GM21515 (cell line): ENCODE results near the gene QSOX2.

Experiments
- ATAC-seq: cut with Tn5 transposase; IDR thresholded peaks from one replicate; pipeline ENCODE4 v1.9.1; 2021; ENCODE audit not compliant: unreplicated experiment

The QSOX2 gene

GRCh38 chr9:136225748-136226679 lies 19.6 kb downstream of the QSOX2 start:
- peak; percentile 63 for ATAC-seq

- ATAC-seq: peak; percentile 37
Measured at GRCh38 chr9:136225366-136225747, 20.3 kb downstream of the QSOX2 start.

GRCh38 chr9:136223871-136224640 lies 21.6 kb downstream of the QSOX2 start:
- no peak for ATAC-seq

- no peak for ATAC-seq
Measured at GRCh38 chr9:136222906-136223285, 22.7 kb downstream of the QSOX2 start.

GRCh38 chr9:136222166-136222905 lies 23.3 kb downstream of the QSOX2 start:
- ATAC-seq: no peak

GRCh38 chr9:136220017-136220729 lies 25.4 kb downstream of the QSOX2 start:
- no peak for ATAC-seq

GRCh38 chr9:136219276-136219675 lies 26.3 kb downstream of the QSOX2 start:
- ATAC-seq: no peak

GRCh38 chr9:136218673-136219072 lies 26.9 kb downstream of the QSOX2 start:
- ATAC-seq: no peak

- no peak for ATAC-seq
Measured at GRCh38 chr9:136218271-136218670, 27.3 kb downstream of the QSOX2 start.

GRCh38 chr9:136216541-136217244 lies 28.9 kb downstream of the QSOX2 start:
- no peak for ATAC-seq

- no peak for ATAC-seq
Measured at GRCh38 chr9:136213733-136214132, 31.9 kb downstream of the QSOX2 start.

GRCh38 chr9:136212345-136212950 lies 33.2 kb downstream of the QSOX2 start:
- ATAC-seq: no peak

GRCh38 chr9:136211441-136212344 lies 33.9 kb downstream of the QSOX2 start:
- no peak for ATAC-seq

- no peak for ATAC-seq
Measured at GRCh38 chr9:136211006-136211405, 34.6 kb downstream of the QSOX2 start.

- ATAC-seq: no peak
Measured at GRCh38 chr9:136210276-136210675, 35.3 kb downstream of the QSOX2 start.

- ATAC-seq: no peak
Measured at GRCh38 chr9:136209786-136210185, 35.8 kb downstream of the QSOX2 start.

- no peak for ATAC-seq
Measured at GRCh38 chr9:136209232-136209631, 36.4 kb downstream of the QSOX2 start.

- no peak for ATAC-seq
Measured at GRCh38 chr9:136208675-136209074, 36.9 kb downstream of the QSOX2 start.

GRCh38 chr9:136207616-136208015 lies 38.0 kb downstream of the QSOX2 start:
- ATAC-seq: no peak
